Activated CD4-positive, CD25-positive, alpha-beta regulatory T cell treated with anti-CD3 and anti-CD28 coated beads, Interleukin-2, amount 50 U/mL, for 16 hours (primary cell): ENCODE data around the gene CHST11.
"Not testable (repeated sequence)": the region's sequence is repeated elsewhere in the genome, so short reads cannot be mapped to it uniquely, and the experiment has no call there.

Experiments
- DNase-seq: peaks from one replicate; pipeline ENCODE4 v3.0.0-alpha.2; 2020; ENCODE audit warnings: low read depth, low spot score

CHST11 gene

GRCh38 chr12:104602406-104602805 lies 145.7 kb downstream of the CHST11 start:
- DNase-seq: no peak

DNA sequence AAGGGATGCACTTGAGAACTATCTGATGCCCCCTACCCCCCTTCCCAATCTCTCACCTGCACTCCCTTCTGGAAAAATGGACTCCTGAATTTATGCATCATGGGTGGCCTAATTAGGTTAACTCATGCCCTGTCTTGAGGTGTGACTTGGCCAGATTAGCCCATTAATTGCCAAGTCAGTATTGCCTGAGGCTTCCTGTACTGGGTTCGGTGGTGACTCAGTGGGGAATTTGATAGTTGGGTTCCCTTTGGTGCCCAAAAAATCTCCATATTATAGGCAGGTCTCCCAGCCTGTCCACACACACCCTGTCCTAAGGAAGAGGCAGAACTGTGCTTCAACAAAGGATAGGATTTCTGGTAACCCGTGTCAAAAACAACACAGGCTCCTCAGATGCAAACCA lies 146.1 kb downstream of the CHST11 start:
- DNase-seq: no peak

- no peak for DNase-seq
Observed at GRCh38 chr12:104603545-104603973, 146.8 kb downstream of the CHST11 start.

GRCh38 chr12:104604070-104604994 lies 147.6 kb downstream of the CHST11 start:
- peak; percentile 19 for DNase-seq

DNA sequence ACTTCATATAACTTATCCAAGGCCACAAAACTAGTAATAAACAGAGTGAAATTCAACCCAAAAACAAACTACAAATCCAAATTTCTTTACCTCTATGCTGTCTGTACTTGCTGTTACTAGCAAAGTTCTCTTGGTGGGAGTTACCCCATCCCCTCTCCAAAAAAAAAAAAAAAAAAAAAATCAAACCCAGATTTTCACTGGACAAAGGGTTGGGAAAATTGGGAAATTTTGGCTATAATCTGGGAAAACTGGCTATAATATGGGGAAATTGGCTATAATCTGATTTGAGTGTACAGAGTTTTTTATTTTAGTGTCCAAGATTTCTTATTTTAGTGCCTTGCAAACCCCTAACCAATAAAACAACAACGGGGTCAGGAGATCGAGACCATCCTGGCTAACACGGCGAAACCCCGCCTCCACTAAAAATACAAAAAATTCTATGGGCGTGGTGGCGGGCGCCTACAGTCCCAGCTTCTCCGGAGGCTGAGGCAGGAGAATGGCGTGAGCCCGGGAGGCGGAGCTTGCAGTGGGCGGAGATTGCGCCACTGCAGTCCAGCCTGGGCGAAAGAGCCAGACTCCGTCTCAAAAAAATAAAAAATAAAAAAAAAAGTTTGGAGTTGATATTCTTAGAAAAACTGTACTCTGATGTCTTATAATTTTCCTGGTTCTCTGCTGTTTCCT lies 148.4 kb downstream of the CHST11 start:
- no peak for DNase-seq

- DNase-seq: no peak
Observed at GRCh38 chr12:104605685-104606084, 148.9 kb downstream of the CHST11 start.

DNA sequence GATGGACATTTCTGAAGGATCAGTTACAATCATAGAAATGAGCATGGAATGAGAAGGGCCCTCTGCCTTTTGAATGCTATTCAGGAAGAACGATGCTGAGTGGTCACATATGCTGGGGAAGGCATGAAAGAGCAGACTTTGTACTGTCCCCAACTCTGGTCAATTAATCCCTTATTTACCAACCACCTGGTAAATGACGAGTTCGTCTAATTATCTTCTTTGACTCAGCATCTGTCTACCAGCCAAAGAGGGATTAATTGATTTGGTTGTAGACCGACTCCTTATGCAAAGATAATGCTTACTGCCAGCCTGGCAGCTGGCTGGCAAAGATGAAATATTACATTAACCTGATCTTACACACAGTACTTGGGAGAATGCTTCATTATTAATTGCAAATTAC lies 152.2 kb downstream of the CHST11 start:
- no peak for DNase-seq

- DNase-seq: no peak
Observed at GRCh38 chr12:104609445-104609844, 152.7 kb downstream of the CHST11 start.

DNA sequence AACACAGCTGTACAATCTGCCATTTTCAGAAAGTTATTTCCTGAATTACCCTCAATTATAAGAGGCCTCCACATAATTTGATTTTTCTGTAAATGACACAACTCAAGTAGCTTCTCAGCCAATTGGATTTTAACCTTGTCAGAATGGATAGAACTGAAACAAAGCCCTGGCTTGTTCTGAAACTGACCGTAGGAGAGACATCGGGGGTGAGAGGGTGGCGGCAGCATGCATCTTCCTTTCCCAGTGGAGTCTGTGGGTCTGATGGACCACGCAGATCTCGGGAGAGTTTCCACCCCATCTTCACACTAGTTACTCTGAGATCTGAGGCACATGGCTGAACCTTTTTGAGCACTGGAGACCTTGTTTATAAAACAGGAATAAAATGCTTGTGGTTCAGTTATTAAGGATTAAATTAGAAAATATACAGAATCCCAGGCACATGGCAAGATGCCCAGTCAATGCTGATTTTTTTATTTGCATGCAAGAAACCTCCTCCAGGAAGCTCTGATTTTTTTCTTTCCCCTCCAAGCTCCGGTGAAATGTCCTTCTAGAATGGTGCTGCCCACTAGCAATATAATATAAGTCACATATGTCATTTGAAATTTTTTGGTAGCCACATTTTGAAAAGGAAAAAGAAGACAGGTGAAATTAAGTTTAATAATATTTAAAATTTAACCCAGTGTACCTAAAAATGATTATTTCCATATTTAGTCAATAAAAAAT lies 153.9 kb downstream of the CHST11 start:
- no peak for DNase-seq

GRCh38 chr12:104611671-104612070 lies 154.9 kb downstream of the CHST11 start:
- DNase-seq: no peak

GRCh38 chr12:104613372-104613771 lies 156.6 kb downstream of the CHST11 start:
- not testable (repeated sequence) for DNase-seq

- DNase-seq: no peak
Observed at GRCh38 chr12:104615048-104615561, 158.4 kb downstream of the CHST11 start.

DNA sequence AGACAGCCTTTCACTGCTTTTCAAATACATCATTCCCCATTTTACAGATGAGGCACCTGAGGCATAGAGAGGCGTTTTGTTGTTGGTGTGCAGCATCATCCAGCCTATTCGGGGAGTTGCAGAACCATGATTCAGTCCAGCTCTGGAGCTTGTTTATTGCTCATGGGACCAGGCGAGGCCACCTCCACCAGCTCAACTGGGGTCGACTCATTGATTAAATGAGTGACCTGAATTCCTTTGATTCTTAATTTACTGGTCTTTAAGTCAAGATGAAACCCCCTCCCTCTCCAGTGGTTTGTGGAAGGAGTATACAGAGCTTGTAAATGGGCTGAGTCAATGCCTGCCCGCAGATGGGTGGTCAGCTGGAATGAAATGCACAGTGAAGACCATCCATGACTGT lies 161.9 kb downstream of the CHST11 start:
- DNase-seq: no peak

- DNase-seq: no peak
Observed at GRCh38 chr12:104619305-104619704, 162.6 kb downstream of the CHST11 start.

- DNase-seq: no peak
Observed at GRCh38 chr12:104620837-104621531, 164.2 kb downstream of the CHST11 start.

GRCh38 chr12:104622928-104623327 lies 166.2 kb downstream of the CHST11 start:
- no peak for DNase-seq

DNA sequence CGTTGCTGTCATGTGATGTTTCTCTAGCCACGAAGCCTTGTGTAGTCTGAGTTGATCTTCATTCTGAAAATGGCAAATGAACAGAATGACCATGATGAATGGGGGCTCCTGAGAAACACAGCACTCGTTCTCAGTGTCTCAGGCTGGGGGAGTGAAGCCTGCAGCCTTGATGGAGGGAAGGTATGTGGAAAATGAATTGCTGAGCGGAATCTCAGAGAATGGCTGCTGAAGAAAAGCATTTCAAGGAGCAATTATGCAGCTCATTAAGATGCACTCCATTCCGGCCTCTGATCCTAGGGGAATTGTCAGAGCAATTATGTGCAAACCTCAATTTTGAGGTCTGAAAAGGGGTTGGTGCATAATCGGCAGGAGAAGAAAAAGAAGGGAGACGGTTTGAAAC lies 167.1 kb downstream of the CHST11 start:
- DNase-seq: no peak

DNA sequence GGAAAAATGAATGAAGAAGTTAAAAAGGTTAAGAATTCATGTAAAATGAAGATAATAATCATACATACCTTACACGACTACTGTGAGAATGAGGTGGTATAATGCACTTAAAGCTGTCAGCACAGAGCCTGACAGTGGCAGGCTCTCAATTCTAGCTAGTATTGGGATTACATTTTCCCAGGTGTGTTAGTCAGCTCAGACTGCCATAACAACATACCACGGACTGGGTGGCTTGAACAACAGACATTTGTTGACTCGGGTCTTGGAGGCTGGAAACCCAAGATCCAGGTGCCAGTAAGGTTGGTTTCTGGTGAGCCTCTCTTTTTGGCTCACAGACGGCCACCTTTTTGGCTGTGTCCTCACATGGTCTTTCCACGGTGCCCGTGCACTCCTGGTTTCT lies 167.8 kb downstream of the CHST11 start:
- DNase-seq: no peak

GRCh38 chr12:104626069-104626837 lies 169.5 kb downstream of the CHST11 start:
- no peak for DNase-seq

- no peak for DNase-seq
Observed at GRCh38 chr12:104627231-104627989, 170.7 kb downstream of the CHST11 start.
